HFFc6 (cell line): ENCODE data around the gene MYO3B. TPM values are rescaled to one million over a fixed set of nuclear protein-coding genes. Genes with fewer than 3 reads are reported as not detected.

Experiments used
- DNase-seq: peaks from one replicate; pipeline ENCODE4 v3.0.0-alpha.2; 2018
- H3K27ac Mint-ChIP-seq: 2 replicates; pipeline ENCODE4 v1.8.0; 2020; ENCODE audit warnings: mild to moderate bottlenecking, mixed read lengths
- H3K27me3 Mint-ChIP-seq: 2 replicates; pipeline ENCODE4 v1.8.0; 2021; ENCODE audit warnings: mild to moderate bottlenecking, moderate library complexity, mixed read lengths; ENCODE audit not compliant: insufficient read depth
- H3K36me3 Mint-ChIP-seq: 2 replicates; pipeline ENCODE4 v1.8.0; 2021; ENCODE audit warnings: low read depth, mixed read lengths
- H3K4me1 Mint-ChIP-seq: 2 replicates; pipeline ENCODE4 v1.8.0; 2020; ENCODE audit warnings: low read depth, mixed read lengths
- H3K4me3 Mint-ChIP-seq: 2 replicates; pipeline ENCODE4 v1.8.0; 2020; ENCODE audit warnings: mild to moderate bottlenecking, moderate library complexity, mixed read lengths
- H3K9me3 Mint-ChIP-seq: 2 replicates; pipeline ENCODE4 v1.8.0; 2020; ENCODE audit warnings: mild to moderate bottlenecking, mixed read lengths
- CTCF ChIP-seq: fragments of 200-600 bp; sonication (generic); IDR thresholded peaks from 2 replicates; pipeline ENCODE4 v1.5.0; 2021; ENCODE audit warnings: antibody characterized with exemption, mild to moderate bottlenecking
- total RNA-seq, 6 experiments: library from RNA; stranded (reverse); fragmentation: NEBNext Ultra II Directional; extraction: Animal tissue kit (Norgen Biotek cat#: 25700); gene quantifications; 2 replicates in 1 of 6; 3 replicates in 5 of 6; pipeline ENCODE4 v1.2.3, GENCODE V29; 2021

MYO3B gene
- total RNA-seq, 6 experiments from 2014 or later = not detected

- Mint-ChIP-seq H3K4me1 (no peaks in the 10 kb centered on the region), H3K9me3 (peaks cover 25% of the 10 kb centered on the region), H3K27ac (no peak overlapping the region), H3K4me3 (no peak overlapping the region), H3K36me3 (no peaks in the 10 kb centered on the region), H3K27me3 (no peaks in the 10 kb centered on the region; the same call in none of the 2 replicates)
- no peak for TF ChIP-seq CTCF
- DNase-seq = no peak
Observed at GRCh38 chr2:170573671-170574070, 395.7 kb downstream of the MYO3B start.

- Mint-ChIP-seq H3K27ac (no peak overlapping the region), H3K27me3 (no peaks in the 10 kb centered on the region; the same call in none of the 2 replicates), H3K4me3 (no peak overlapping the region), H3K9me3 (peaks cover 11% of the 10 kb centered on the region), H3K36me3 (no peaks in the 10 kb centered on the region), H3K4me1 (no peaks in the 10 kb centered on the region)
- TF ChIP-seq CTCF = no peak
- no peak for DNase-seq
Observed at GRCh38 chr2:170576296-170576695, 398.3 kb downstream of the MYO3B start.

GRCh38 chr2:170577356-170577755, 399.4 kb downstream of the MYO3B start:
- Mint-ChIP-seq H3K27ac (no peak overlapping the region), H3K4me3 (no peak overlapping the region), H3K36me3 (no peaks in the 10 kb centered on the region), H3K27me3 (no peaks in the 10 kb centered on the region; the same call in none of the 2 replicates), H3K4me1 (no peaks in the 10 kb centered on the region), H3K9me3 (peaks cover 10% of the 10 kb centered on the region; the same call in 1 of the 2 replicates)
- TF ChIP-seq CTCF = no peak
- DNase-seq = no peak

- Mint-ChIP-seq H3K4me1 (no peaks in the 10 kb centered on the region), H3K36me3 (no peaks in the 10 kb centered on the region), H3K27ac (no peak overlapping the region), H3K27me3 (no peaks in the 10 kb centered on the region; the same call in none of the 2 replicates), H3K4me3 (no peak overlapping the region), H3K9me3 (peaks cover 10% of the 10 kb centered on the region; the same call in 1 of the 2 replicates)
- TF ChIP-seq CTCF = no peak
- DNase-seq = no peak
Observed at GRCh38 chr2:170578606-170579005, 400.7 kb downstream of the MYO3B start.

GRCh38 chr2:170579511-170579910, 401.6 kb downstream of the MYO3B start:
- no peaks in the 10 kb centered on the region; the same call in 1 of the 2 replicates for H3K27me3 Mint-ChIP-seq
- H3K27ac Mint-ChIP-seq = no peak overlapping the region
- TF ChIP-seq CTCF = no peak
- no peak for DNase-seq
- H3K36me3 Mint-ChIP-seq = no peaks in the 10 kb centered on the region
- no peaks in the 10 kb centered on the region for H3K4me1 Mint-ChIP-seq
- H3K4me3 Mint-ChIP-seq = no peak overlapping the region
- peaks cover 18% of the 10 kb centered on the region for H3K9me3 Mint-ChIP-seq

- H3K4me3 Mint-ChIP-seq = no peak overlapping the region
- peaks cover 25% of the 10 kb centered on the region; the same call in 1 of the 2 replicates for H3K9me3 Mint-ChIP-seq
- no peak for DNase-seq
- H3K4me1 Mint-ChIP-seq = no peaks in the 10 kb centered on the region
- no peaks in the 10 kb centered on the region for H3K27me3 Mint-ChIP-seq
- no peak for TF ChIP-seq CTCF
- no peaks in the 10 kb centered on the region for H3K36me3 Mint-ChIP-seq
- no peak overlapping the region for H3K27ac Mint-ChIP-seq
Observed at GRCh38 chr2:170582313-170582712, 404.4 kb downstream of the MYO3B start.
